Suprapubic skin (tissue), 3 donors: ENCODE data around the gene SEC22B.
"Not testable (repeated sequence)": the region's sequence is repeated elsewhere in the genome, so short reads cannot be mapped to it uniquely, and the experiment has no call there.

Source experiments
- CTCF ChIP-seq, 2 donors: fragments of 200-600 bp in 1 of 2; fragments of 450-650 bp in 1 of 2; sonication (generic) in 1 of 2; IDR thresholded peaks; one replicate each; pipeline ENCODE4 v1.5.1; 2016 to 2019; ENCODE audit warnings: antibody characterized with exemption in 2 of 2, mild to moderate bottlenecking in 1 of 2, moderate library complexity in 1 of 2
- POLR2A ChIP-seq, 2 donors: fragments of 450-650 bp; IDR thresholded peaks; one replicate each; pipeline ENCODE4 v1.6.1; 2017; ENCODE audit warnings: antibody characterized with exemption in 2 of 2, mild to moderate bottlenecking in 2 of 2, moderate library complexity in 2 of 2

GRCh38 chr1:120101593-120101992, 74.7 kb downstream of the SEC22B start:
- not testable (repeated sequence) for TF ChIP-seq POLR2A, CTCF (IDR thresholded peaks at IDR 0.05)
